ENCODE data around the gene MYO16.

The MYO16 gene

DNA sequence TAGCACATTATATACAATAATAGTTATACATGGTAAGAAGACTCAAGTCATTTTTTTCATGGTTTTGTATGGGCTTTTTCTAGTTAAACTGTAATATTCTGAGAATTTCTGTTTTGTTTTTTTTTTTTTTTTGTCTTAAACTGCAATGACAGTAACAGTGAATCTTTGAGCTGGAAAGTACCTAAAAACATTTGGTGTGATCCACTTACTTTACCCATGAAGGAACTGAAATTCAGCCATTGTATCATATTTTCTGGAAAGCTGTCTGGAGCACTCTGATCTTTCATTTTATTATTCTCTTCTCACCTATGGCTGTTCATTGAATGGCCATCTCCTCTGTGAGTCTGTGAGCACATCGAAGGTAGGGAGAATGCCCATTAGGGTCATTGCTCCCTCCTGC, 37.8 kb downstream of the MYO16 start:
- no peak for DNase-seq

DNA sequence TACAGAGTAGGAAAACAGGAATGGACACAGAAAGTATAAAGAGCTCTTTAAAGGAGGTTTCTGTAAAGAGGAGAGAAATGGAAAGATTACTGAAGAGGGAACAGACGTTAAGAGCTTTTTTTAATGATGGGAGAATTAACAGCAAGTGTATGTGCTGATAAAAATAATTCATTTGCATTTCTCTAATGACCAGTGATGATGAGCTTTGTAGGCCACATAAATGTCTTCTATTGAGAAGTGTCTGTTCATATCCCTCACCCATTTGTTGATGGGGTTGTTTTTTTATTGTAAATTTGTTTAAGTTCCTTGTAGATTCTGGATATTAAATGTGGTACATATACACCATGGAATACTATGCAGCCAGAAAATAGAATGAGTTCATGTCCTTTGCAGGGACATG, 40.0 kb downstream of the MYO16 start:
- DNase-seq, result no peak

DNA sequence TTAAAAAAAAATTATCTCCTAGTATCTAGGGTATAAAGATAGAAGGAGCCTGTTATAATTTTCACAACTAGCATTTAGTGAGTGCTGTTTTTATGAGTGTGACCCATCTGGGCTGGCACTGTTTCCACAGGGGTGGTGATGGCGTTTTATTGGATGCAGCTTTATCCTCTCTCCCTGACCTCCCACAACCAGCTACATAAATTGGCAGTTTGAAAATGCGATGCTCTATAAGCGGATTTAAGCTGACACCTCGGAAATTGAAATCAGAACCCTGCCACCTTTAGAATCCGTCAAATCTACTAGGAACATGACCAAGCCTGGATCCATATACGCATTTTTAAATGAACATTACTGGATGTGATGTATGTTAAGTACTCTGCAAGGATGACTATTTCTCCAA, 44.9 kb downstream of the MYO16 start:
- DNase-seq, result no peak

DNA sequence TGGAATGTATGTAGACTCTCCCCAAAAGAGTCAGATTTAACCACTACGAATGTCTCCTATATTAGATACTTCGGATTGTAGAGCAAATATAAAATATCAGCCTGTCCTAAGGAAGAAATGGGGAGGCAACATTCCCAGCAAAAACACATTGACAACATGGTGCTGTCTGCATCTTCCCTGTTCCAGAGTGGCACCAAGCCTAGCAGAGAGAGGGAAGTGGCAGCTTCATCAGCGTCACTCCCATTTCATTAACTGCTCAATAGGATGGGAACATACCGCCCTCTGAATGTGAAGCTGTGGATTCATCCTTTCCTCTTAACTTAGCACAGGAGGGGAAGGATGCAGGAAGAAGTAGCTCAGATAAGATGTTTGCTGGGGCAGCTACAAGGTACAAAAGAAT, 45.4 kb downstream of the MYO16 start:
- DNase-seq, result no peak

DNA sequence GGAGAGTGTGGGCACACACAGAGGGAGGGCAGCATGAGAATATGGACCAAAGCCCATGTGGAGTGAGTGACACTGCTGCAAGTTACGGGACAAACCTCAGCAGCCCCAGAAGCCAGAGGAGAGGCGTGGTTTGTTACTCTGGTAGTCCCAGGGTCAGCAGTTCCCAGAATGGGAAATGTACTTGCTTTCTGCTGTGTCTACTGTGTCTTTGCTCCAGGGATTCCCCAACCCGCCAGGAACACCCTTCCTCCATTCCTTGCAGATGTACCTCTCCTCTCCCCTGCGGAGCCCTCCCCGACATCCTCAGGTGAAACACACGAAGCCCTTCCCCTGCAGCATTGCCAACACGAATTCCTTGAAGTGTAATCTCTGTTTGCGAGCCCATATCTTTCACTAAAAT, 47.2 kb downstream of the MYO16 start:
- no peak for DNase-seq

DNA sequence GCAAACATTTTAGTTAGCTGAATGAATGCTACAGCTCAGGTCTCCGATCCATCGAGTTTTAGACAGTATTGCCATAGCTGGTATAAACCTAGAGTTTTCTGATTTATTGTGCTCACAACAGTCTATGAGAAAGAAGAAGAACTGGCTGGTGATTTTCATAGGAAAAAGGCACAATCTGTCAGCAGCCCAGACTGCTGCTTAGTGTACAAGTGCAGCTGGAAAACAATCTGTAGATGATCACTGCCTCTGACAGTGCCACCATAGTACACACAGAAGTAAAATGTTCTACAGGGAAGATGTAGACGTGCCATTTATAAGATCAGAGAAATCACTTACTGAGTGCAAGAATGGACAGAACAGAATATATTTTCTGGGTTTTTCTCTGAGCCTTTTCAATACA, 48.4 kb downstream of the MYO16 start:
- DNase-seq, result no peak

DNA sequence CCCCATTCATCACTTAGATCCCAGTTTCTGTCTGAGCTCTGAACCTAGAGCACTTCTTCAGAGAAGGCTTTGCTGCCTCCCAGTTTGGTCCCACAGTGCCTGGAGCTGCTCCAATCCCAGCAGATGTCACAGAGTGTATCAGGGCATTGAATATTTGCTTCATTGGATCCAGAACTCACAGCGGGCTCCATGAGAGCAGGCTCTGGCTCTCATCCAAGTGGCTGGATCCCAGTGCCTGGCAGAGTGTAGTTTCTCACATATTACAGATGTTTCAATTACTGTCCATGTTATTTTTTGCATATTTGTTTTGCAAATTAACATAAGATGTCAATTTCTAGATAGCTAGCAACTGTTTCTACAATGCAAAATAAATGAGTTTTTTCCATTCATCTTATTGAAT, 50.6 kb downstream of the MYO16 start:
- DNase-seq, result no peak

DNA sequence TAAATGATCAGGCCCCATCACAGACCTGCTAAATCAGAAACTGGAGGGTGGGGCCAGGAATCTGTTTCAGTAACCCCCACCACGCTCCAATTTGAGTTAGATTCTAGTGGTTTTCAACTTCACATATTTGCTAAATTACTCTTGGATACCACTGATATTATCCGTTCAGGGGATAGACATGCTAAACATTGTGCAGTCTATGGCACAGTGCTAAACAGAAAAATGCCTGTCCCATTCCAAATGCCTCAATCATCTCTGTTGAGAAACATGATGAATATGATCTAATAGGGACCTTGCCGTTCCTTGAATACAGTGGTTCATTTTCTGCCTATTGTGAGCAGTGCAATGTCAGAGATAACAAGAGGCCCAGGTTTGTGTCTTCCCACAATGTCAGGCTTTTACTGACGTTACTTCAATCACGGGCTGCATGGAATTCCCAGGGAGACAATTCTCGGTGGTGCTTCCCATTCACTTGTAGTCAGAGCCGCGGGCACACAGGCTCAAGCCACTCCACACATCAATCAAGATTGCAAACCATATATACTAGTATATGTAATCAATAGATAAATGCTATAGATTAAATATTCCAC, 52.7 kb downstream of the MYO16 start:
- no peak for DNase-seq

DNA sequence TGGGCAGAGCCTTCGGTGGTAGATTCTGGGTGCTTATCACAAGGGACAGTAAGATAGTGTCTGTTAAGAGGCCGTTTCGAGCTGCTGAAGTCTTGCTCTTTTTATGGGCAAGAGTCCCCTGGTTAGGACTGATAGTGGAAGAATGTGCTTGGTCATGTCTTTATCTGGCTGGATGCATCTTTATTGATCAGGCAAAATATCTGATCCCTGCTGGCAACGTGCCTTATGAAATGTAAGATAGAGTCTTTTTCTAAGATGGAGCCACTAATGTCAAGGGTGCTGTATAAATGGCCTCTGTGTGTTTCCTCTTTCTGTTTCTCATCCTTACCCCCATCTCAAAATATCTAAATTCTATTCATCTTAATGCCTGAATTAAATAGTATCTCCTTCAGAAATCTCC, 53.3 kb downstream of the MYO16 start:
- no peak for DNase-seq

DNA sequence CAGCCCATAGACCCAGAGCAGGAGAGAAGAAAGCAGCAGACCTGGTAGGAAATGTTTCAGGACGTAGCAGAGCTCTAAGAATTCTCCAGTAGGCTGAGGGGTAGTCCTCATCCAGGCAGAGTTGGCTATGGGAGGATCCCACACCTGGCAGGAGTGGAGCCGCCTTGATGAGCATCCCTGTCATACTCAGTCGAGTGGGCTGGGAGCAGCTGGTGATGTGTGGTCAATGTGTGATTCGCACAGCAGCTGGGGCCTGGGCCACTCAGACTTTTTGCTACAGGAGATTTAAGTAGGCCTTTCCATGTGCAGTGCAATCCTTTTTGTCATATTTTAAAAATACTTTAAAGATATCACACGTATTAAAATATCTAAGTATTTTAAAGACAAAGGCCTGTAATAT, 56.6 kb downstream of the MYO16 start:
- no peak for DNase-seq

DNA sequence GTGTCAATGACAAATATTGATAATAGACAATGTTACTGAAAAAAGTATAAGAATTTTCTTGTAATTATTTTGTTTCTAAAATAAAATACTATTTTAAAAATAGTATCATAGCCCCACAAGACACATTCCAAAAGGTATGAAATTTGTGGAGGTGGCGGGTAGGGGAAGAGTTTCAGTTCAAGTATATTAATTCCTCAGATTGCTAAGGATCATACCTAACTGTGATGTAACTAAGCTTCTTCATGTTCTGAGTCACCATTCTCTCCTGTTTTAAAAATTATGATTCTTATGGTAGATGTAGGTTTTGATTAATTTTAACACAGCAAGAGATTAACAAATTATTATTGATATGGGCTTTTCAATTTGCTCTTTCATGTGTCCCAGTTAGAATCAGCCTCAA, 61.3 kb downstream of the MYO16 start:
- no peak for DNase-seq

DNA sequence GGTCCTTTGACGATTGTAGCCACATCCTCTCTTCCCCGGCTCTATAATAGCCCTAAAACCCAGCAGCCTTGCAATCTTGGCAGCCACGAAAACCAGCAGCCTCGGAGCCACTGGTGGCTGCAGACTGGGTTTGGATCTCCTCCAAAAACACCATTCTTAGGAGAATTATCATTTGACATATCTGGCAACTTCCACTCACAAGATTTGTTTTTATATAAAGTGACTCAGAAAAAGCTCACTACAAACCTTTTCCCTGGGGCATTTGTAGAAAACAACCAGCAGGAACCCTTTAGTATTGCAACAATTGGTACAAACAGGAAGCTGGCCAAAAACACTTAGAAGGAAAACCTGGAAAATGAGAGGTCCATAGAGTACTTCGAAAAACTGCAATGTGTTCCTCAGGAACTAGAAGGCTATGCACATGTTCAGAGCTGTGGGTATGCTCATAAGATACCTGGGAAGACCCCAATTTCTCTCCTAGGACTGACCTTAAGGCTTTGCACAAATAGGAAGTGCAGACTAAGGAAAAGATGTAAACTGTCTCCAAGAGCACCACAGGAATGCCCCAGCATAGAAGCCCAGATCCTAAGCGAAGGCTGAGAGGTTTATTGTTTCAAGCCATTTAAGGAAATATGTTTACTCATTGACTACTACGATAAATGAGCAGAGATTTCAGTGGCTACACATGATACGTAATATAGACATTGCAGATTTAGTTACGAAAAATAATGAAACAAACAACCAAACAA, 71.2 kb downstream of the MYO16 start:
- no peak for DNase-seq

DNA sequence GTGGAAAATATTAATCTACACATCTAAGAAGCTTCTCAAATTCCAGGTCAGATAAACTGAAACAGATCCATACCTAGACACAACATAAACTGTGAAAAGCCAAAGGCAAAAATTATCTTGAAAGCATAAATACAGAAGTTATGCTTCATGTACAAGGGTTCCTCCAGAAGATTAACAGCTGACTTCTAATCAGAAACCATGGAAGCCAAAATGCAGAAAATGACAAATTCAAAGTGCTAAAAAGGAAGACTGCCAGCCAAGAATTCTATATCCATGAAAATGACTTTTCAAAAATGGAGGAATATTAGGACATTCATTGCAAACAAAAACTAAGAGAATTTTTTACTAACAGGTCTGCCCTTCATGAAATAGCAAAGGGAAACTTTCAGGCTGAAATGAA, 72.8 kb downstream of the MYO16 start:
- no peak for DNase-seq

DNA sequence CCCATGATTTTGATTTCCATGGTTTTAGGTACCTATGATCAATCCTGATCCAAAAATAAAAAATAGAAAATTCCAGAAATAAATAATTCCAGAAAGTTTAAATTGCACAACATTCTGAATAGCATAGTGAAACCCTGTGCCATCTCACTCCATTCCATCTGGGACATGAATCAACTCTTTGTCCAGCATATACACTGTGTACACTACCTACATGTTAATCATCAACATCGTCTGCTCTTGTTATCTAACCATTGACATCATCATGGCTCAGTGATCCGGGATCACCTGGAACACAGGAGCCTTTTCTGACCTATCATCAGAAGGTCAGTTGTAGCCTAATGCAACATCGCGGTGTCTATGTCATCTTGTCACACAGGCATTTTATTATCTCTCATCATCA, 75.6 kb downstream of the MYO16 start:
- DNase-seq, result no peak

DNA sequence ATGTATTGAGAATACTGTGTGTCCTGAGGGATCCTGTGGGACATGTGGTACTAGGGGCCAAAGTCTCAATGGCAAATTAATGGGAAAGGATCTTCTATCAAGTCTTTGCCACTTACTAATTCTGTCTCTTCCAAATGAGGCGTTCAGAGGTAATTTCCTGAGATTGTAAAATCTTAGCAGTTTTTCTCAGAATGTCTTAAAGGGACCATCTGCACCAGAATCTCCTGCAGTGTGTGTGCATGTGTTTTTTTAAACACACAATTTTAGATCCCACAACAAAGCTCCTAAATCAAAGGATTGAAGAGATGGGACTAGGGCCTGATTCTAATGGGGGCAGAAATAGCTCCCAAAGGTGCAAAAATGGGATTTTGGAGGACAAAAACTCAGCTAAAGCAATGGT, 78.2 kb downstream of the MYO16 start:
- DNase-seq, result no peak

DNA sequence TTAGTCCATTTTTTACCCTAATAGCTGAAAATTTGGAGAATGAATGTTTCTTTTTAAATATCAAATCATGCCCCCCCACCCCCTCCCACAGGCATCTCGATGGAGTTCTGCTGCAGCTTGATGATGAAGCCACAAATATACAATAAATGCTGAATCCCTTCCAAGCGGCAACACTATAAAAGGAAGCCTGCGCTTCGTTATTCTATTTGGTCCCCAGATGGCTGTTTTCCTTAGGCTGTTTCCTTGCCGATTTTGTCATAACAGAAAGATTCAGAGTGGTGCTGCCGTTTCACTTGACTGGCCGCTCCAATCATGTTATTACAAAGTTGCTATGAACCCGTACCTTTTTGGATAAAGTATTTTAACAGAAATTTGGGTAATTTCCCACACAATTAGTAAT, 79.5 kb downstream of the MYO16 start:
- no peak for DNase-seq

DNA sequence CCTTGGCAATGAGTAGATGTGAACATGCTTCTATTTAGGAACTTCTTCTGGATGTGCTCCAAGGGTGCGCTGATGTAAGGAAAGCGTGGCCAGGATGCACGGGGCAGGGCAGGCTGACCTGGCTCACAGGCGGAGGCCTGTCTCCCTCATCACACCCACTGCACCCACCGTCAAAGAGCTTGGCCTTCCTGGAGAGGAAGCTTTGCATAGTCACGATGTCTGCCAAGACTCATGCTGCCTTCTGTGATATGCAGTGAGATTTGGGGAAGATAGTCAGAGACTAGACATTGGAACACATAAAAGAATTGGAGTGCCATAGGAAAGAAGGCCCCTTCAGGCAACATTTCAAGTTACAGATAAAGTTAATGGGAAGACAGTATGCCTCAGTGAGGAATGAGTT, 82.0 kb downstream of the MYO16 start:
- DNase-seq, result no peak

DNA sequence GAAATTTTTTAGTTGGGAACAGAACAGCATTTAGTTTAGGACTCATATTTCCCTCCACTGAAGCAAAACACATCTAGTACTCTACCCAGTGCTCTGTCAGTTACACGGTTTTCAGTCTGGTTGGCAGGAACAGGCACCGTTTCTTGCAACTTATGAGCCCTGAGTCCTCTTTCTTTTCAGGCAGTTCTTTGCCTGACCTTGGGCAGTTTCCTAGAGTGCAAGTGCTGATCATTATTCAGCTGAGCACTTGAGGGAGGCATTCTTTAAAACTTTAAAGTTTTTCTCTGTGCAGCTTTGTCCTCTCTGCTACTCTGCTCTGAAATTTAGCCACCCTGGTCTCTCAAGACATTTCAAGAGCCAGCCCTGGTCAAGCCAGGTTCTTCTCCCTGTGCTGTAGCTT, 96.1 kb downstream of the MYO16 start:
- DNase-seq, result no peak

DNA sequence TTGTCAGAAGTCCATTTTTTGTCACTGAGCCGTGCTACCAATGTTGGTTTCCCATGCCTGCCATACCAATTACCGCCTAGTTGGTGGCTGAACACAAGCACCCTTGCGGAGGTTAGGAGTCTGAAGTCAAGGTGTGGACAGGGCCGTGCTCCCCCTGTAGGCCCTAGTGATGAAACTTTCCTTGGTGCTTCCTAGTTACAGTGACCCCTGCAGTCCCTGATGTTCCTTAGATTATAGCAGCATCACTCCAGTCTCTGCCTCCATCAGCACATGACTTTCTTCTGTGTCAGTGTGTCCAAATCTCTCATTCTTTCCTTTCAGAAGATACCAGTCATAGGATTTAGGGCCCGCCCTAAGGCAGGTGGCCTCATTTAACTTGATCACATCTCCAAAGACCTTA, 99.0 kb downstream of the MYO16 start:
- DNase-seq, result no peak

DNA sequence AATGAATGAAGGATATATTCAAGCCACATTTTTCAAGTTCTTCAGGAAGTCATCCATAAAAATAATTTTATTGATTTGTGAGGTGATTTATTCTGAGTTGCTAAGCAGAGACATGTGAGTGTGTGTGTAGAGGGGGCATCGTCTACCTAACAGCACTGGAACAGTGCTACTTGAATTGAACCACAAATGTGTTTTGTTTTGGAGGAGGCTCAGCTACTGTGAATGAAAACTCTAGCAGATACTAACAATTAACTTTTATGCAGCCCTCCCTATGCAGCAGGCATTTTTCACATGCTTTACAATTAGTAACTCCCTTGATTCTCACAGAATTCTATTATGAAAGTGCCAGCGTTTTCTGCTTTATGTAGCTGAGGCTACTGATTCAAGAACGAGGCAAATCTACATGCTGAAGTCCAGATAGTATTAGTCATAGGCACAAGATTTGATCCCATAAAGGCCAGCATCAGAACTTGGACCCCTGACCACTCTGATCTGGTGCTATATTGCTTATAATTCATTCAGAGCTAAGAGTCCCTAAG, 103.7 kb downstream of the MYO16 start:
- DNase-seq, result no peak

DNA sequence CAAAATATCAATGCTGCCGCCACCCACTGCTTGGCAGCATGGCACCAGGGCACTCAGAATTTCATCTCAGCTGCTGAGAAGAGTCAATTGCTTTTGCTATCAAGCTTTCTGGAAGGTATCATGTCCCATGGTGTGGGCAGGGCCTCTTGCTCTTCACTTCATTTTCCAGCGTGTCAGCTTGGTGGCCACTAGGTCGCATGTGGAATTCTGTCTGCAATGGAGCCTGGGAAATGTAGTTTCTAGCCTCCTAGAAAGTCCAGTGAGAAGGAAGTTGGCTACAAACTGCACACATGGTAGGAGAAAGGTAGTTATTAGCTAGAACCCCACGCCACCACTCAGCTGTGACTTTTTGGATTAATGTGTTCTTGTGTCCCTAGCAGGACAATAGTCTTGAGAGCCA, 105.3 kb downstream of the MYO16 start:
- no peak for DNase-seq

DNA sequence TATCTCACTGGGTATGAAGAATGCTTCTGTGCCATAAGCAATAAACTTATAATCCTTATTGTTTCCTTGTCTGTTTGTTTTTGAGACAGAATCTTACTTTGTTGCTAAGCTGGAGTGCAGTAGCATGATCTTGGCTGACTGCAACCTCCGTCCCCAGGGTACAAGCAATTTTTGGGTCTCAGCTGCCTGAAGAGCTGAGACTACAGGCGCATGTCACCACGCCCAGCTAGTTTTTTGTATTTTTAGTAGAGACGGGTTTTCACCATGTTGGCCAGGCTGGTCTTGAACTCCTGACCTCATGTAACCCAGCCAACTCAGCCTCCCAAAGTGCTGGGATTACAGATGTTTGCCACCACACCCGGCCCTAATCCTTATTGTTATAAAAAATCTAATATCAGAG, 112.5 kb downstream of the MYO16 start:
- no peak for DNase-seq

DNA sequence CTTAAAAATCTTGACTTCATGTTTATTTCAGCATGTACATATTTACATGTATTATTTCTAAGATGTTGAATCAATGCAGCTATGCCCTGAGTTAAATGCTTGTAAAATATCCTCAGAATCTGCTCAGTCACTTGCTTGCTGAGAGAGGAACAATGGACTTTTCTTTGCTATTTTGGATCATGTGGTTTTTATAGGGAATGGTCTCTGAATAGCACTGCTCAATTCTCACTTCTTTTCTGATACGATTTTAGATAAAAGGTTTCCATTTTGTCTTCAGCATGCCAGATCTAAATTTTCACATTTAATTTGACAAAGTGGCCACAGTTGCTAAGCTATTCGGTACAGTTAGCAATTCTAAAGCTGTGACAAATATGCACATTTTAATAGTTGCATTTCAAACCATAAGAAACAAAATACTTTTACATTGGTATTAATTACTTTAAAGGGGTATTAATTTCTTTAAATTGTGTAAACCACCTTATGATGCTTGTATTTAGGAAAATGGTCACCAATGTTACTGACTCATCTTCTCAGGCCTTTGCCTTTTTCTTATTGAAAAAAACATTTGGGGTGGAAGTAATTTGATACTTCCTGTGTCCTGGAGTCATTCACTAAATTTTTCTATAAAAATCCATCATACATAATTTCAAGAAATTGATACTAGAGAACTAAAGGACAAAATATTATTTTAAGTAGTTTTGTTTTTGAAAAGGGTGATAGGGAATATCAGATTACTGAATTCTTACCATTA, 113.5 kb downstream of the MYO16 start:
- DNase-seq, result no peak

DNA sequence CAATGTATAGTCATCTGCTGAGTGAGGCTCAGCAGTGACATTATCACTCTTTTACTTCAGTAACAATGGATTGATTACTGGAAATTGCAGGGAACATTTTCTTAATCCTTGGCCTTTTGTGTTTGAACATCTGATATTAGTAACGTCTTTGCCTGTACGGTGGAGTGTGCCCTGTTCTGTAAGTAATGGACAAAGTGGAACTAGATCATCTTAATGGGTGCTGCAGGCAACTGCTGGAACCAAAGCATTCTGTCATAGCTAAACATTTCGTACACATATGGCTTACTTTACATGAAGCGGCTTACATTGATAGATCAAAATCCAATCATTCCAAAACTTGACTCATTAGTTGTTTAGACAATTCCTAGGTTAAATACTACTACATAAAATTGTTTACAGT, 114.1 kb downstream of the MYO16 start:
- DNase-seq, result no peak

Measured in bone marrow (tissue), 2 donors.